ENCODE results near the gene CACNG6.

The CACNG6 gene

DNA sequence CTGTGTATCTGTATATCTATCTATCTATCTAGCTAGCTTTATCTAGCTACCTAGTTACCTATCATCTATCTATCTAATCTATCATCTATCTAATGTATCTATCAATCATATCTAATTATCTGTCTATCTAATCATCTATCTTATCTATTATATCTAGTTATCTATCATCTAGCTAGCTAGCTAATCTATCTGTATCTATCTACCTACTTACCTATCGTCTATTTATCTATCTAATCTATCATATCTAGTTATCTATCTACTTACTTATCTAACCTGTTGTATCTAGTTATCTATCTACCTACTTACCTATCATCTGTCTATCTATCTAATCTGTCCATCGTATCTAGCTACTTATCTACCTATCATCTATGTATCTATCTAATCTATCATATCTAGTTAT lies 54.3 kb downstream of the CACNG6 start:
- DNase-seq (ENCODE audit: low read depth), result no peak

DNA sequence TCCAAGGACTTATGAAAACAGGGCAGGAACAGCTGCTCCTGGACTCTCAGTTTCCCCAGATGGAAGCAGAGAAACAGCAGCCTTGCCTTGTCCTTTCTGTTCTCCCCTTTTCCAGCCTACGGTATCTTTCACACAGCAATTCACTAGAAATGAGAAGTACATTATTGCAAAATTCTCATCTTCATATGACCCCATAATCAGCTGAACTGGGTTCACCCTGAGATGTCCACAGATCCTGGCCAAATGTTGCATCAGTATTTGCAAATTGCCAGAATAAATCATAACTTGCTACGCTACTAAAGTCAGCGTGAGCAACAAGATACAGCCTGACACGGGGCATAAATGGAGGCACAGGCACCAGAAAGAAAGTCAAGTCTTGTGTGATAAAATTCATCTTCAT lies 56.2 kb downstream of the CACNG6 start:
- no peak for DNase-seq (ENCODE audit: low read depth)

All from activated T-cell treated with anti-CD3 and anti-CD28 coated beads for 48 hours (primary cell).